Measurements from ENCODE around the gene SALL2.

The SALL2 gene

GRCh38 chr14:21506557-21506956, 19.6 kb downstream of the SALL2 start:
- in situ Hi-C loops (cut with MboI; ENCODE audit: low sequenced_read_pairs, unreplicated experiment) = no loop called here
- no peak for TF ChIP-seq CTCF (IDR thresholded peaks at IDR 0.05; ENCODE audit: borderline replicate concordance, control extremely low read depth, extremely low read depth, insufficient read depth, missing control alignments)
- DNase-seq (ENCODE audit: low spot score) = no peak

- TF ChIP-seq CTCF (IDR thresholded peaks at IDR 0.05; ENCODE audit: borderline replicate concordance, control extremely low read depth, extremely low read depth, insufficient read depth, missing control alignments) = no peak
- peak; percentile 45 for DNase-seq (ENCODE audit: low spot score)
- in situ Hi-C loops (cut with MboI; ENCODE audit: low sequenced_read_pairs, unreplicated experiment) = no loop called here
These were observed 21.1 kb downstream of the SALL2 start for GRCh38 chr14:21505012-21505553.

- no peak for TF ChIP-seq CTCF (IDR thresholded peaks at IDR 0.05; ENCODE audit: borderline replicate concordance, control extremely low read depth, extremely low read depth, insufficient read depth, missing control alignments)
- in situ Hi-C loops (cut with MboI; ENCODE audit: low sequenced_read_pairs, unreplicated experiment) = no loop called here
- no peak for DNase-seq (ENCODE audit: low spot score)
These were observed 22.8 kb downstream of the SALL2 start for GRCh38 chr14:21503376-21503775.

GRCh38 chr14:21501568-21501967, 24.6 kb downstream of the SALL2 start:
- no peak for DNase-seq (ENCODE audit: low spot score)
- in situ Hi-C loops (cut with MboI; ENCODE audit: low sequenced_read_pairs, unreplicated experiment) = no loop called here
- no peak for TF ChIP-seq CTCF (IDR thresholded peaks at IDR 0.05; ENCODE audit: borderline replicate concordance, control extremely low read depth, extremely low read depth, insufficient read depth, missing control alignments)

- DNase-seq (ENCODE audit: low spot score) = peak; percentile 46
- in situ Hi-C loops (cut with MboI; ENCODE audit: low sequenced_read_pairs, unreplicated experiment) = no loop called here
- peak; percentile 10 for TF ChIP-seq CTCF (IDR thresholded peaks at IDR 0.05; ENCODE audit: borderline replicate concordance, control extremely low read depth, extremely low read depth, insufficient read depth, missing control alignments)
These were observed 27.3 kb downstream of the SALL2 start for GRCh38 chr14:21498540-21499526.

- no peak for TF ChIP-seq CTCF (IDR thresholded peaks at IDR 0.05; ENCODE audit: borderline replicate concordance, control extremely low read depth, extremely low read depth, insufficient read depth, missing control alignments)
- in situ Hi-C loops (cut with MboI; ENCODE audit: low sequenced_read_pairs, unreplicated experiment) = no loop called here
- DNase-seq (ENCODE audit: low spot score) = no peak
These were observed 29.7 kb downstream of the SALL2 start for GRCh38 chr14:21496453-21496852.

Data from GM13976 (cell line).